Esophagus (tissue), 2 donors: ENCODE measurements around the gene VRK3. TPM values are rescaled to one million over a fixed set of nuclear protein-coding genes. Genes with fewer than 3 reads are reported as not detected.

Experiments
- H3K27ac ChIP-seq, 2 donors: one replicate each; pipeline ENCODE4 v1.5.1; 2013; ENCODE audit warnings: low read depth in 2 of 2, mild to moderate bottlenecking in 2 of 2, inconsistent platforms in 1 of 2, low read length in 1 of 2, moderate library complexity in 1 of 2
- H3K27me3 ChIP-seq, 2 donors: one replicate each; pipeline ENCODE4 v1.6.1; 2013; ENCODE audit warnings: low read length in 2 of 2, control low read depth in 1 of 2, mild to moderate bottlenecking in 1 of 2; ENCODE audit not compliant: insufficient read depth in 2 of 2, control insufficient read depth in 1 of 2
- H3K36me3 ChIP-seq, 2 donors: one replicate each; pipeline ENCODE4 v1.6.1; 2013; ENCODE audit warnings: low read length in 1 of 2; ENCODE audit not compliant: control insufficient read depth in 2 of 2, insufficient read depth in 2 of 2
- H3K4me1 ChIP-seq, 2 donors: one replicate each; pipeline ENCODE4 v1.6.1; 2013; ENCODE audit warnings: low read length in 1 of 2; ENCODE audit not compliant: control insufficient read depth in 2 of 2, insufficient read depth in 2 of 2
- H3K4me3 ChIP-seq, 2 donors: one replicate each; pipeline ENCODE4 v1.5.1; 2013; ENCODE audit warnings: low read length in 2 of 2, mild to moderate bottlenecking in 2 of 2, low read depth in 1 of 2, moderate library complexity in 1 of 2
- H3K9me3 ChIP-seq, 2 donors: one replicate each; pipeline ENCODE4 v1.6.1; 2013; ENCODE audit warnings: mild to moderate bottlenecking in 2 of 2, low read depth in 1 of 2, low read length in 1 of 2, moderate library complexity in 1 of 2; ENCODE audit not compliant: control insufficient read depth in 2 of 2, insufficient read depth in 1 of 2
- WGBS, 2 donors: extraction: QIAGEN DNeasy Blood & Tissue Kit; methylation state at CpG; one replicate each; pipeline ENCODE4 v1.1.7; 2013; 5-methylcytosine and 5-hydroxymethylcytosine counted together
- polyA plus RNA-seq, 2 donors: library from polyadenylated mRNA; stranded (reverse); fragments of 200-250 nt; gene quantifications; one replicate each; pipeline ENCODE4 v1.2.3, GENCODE V29; 2013
- donor health status: healthy with polysubstance abuse.
- donor health status: Bipolar disorder and iron deficiency.

Gene VRK3
- polyA plus RNA-seq, 2 donors: 12.5 to 14.1 TPM

- Histone ChIP-seq H3K27ac (no peak overlapping the region), H3K36me3 (peaks cover 14 to 25% of the 10 kb centered on the region in 2 donors), H3K27me3 (no peaks in the 10 kb centered on the region), H3K4me3 (no peak overlapping the region), H3K4me1 (no peaks in the 10 kb centered on the region), H3K9me3 (no peaks in the 10 kb centered on the region)
- 95 to 100% methylated on average over 1 of the region's 1 CpG for WGBS, 2 donors
Measured at GRCh38 chr19:50016225-50016807, 8.9 kb downstream of the VRK3 start.

DNA sequence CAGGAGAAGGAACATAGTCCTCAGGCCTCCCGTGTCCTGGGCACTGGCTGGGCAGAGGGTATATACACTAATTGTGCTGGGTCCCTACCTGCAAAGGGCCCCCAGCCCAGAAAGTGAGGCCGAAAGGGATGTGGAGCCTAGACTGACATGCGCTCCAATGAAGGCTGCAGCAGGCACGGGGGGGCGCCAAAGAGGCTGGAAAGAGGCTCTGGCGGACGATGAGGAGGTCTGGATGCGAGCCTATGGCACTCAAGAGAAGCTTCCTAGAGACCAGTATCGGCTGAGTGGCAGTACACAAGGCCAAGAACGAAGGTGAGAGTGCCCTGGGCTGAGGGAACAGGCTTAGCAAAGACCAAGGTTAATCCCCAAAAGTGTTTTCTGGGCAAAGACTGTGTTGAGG, 16.6 kb downstream of the VRK3 start:
- 65 to 66% methylated on average over 10 of the region's 10 CpGs for WGBS, 2 donors

DNA sequence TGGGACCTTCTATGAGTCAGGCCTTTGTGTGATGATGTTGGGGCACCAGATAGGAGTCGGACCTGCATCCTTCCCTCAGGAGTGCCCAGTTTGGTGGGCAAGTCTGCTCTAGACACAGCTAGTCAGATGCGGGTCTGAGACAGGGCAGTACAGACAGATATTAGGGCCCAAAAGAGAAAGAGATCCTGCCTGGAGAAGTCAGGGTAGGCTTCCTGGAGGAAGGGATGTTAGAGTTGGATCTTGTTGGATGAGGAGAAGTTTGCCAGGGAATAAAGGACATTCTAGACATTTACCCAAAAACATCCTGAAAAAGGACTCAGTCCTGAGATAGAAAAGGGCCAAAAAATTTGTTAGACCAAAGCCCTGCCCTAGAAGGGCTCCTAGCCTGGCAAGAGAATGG, 17.2 kb downstream of the VRK3 start:
- WGBS, 2 donors: 96 to 98% methylated on average over 2 of the region's 2 CpGs

More for the DNA sequence above, 16.6 kb downstream of the VRK3 start:
- Histone ChIP-seq H3K4me3 (no peak overlapping the region), H3K27ac (no peak overlapping the region), H3K36me3 (peaks cover 11 to 34% of the 10 kb centered on the region in 2 donors), H3K27me3 (no peaks in the 10 kb centered on the region), H3K4me1 (peaks cover 0 to 3% of the 10 kb centered on the region in 2 donors), H3K9me3 (no peaks in the 10 kb centered on the region)

DNA sequence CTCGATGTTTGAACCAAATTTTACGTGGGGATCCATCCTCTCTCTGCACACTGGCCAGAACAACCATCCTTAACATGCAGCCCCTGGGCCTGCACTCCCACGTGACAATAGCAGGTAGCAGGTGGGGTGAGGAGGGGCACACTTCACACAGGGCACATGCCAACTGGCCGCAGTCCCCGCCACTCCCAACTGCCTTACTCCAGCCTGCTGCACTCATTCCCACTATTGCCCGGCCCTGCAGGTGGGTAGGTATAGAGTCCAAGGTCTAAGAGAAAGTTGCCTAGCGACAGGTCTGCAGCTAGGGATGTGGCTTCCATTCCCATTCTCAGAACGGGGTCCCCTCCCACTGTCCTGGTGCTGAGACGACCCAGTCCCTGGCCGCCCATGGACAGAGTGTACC, 18.0 kb downstream of the VRK3 start:
- Histone ChIP-seq H3K27ac (no peak overlapping the region), H3K4me1 (peaks cover 0 to 3% of the 10 kb centered on the region in 2 donors), H3K4me3 (no peak overlapping the region), H3K9me3 (no peaks in the 10 kb centered on the region), H3K36me3 (peaks cover 17 to 41% of the 10 kb centered on the region in 2 donors), H3K27me3 (no peaks in the 10 kb centered on the region)
- WGBS, 2 donors: 92 to 95% methylated on average over 10 of the region's 10 CpGs

More for the DNA sequence above, 17.2 kb downstream of the VRK3 start:
- Histone ChIP-seq H3K36me3 (peaks cover 11 to 39% of the 10 kb centered on the region in 2 donors), H3K4me1 (peaks cover 0 to 3% of the 10 kb centered on the region in 2 donors), H3K27me3 (no peaks in the 10 kb centered on the region), H3K9me3 (no peaks in the 10 kb centered on the region), H3K27ac (no peak overlapping the region), H3K4me3 (no peak overlapping the region)

GRCh38 chr19:50005428-50005827, 19.7 kb downstream of the VRK3 start:
- WGBS, 2 donors: 91 to 93% methylated on average over 12 of the region's 12 CpGs
- Histone ChIP-seq H3K36me3 (peaks cover 28 to 53% of the 10 kb centered on the region in 2 donors), H3K27ac (no peak overlapping the region)

GRCh38 chr19:50003810-50004419, 21.3 kb downstream of the VRK3 start:
- Histone ChIP-seq H3K27ac (peak overlapping the region; percentile 31 to 47), H3K4me3 (no peak overlapping the region), H3K36me3 (peaks cover 32 to 66% of the 10 kb centered on the region in 2 donors), H3K9me3 (no peaks in the 10 kb centered on the region), H3K27me3 (no peaks in the 10 kb centered on the region), H3K4me1 (peaks cover 0 to 3% of the 10 kb centered on the region in 2 donors)
- WGBS, 2 donors: 65 to 69% methylated on average over 11 of the region's 11 CpGs

More at GRCh38 chr19:50005428-50005827, 19.7 kb downstream of the VRK3 start:
- Histone ChIP-seq H3K9me3 (no peaks in the 10 kb centered on the region), H3K27me3 (no peaks in the 10 kb centered on the region), H3K4me3 (no peak overlapping the region), H3K4me1 (peaks cover 0 to 3% of the 10 kb centered on the region in 2 donors)

DNA sequence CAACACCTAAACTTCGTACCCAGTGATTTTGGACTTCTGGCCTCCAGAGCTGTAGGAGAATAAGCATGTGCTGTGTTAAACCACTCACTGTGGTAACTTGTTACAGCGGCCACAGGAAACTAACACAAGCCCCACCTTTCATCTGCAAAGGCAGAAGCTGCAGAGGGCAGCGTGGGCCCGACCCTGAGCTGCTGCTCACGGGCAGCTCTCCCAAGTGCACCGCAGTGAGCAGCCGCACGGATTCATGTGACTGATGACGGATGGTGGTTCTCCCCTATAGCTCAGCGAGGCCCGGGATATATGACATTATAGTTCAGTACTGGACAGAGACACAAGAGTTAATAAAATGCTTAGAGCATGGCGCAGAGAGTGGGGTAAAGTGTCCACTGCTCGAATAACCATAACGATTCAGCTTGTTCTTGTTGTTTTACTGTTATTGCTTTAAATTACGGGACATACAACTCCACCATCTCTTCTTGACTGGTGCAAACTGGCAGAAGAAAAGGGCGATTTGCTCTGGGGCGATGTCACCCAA, 21.9 kb downstream of the VRK3 start:
- H3K4me1 ChIP-seq: peaks cover 0 to 3% of the 10 kb centered on the region in 2 donors
- H3K27ac ChIP-seq: peak overlapping the region in 1 of 2 donors; percentile 31
- H3K27me3 ChIP-seq: no peaks in the 10 kb centered on the region
- 85 to 91% methylated on average over 17 of the region's 17 CpGs for WGBS, 2 donors
- H3K9me3 ChIP-seq: no peaks in the 10 kb centered on the region
- H3K36me3 ChIP-seq: peaks cover 32 to 61% of the 10 kb centered on the region in 2 donors
- H3K4me3 ChIP-seq: no peak overlapping the region

DNA sequence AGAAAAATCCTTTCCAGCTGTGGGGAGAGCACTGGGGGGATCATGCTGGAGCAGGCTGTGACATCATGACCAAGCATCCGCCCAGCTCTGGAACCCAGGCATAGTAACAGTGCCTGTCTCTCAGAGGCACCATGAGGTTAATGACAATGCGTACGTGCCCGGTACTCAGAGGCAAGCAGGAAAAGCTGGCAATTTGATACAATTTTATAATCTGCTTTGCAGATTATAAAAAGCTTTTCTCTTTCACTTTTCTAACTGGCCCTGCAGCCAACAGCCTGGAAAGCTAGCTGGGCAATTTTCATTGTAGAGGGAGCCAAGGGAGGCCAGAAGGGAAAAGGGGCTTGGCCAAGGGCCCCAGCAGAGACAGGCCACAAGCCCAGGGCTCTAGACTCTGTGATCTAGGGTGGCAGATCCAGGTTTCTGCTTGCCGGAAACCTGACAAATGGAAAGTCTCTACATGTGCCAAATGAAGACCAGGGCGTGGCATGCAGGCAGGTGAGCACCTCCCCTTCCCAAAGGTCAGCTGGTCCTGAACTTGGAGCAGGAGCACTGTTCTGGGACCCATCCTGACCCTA, 22.7 kb downstream of the VRK3 start:
- H3K36me3 ChIP-seq: peaks cover 32 to 61% of the 10 kb centered on the region in 2 donors

GRCh38 chr19:50001775-50002174, 23.4 kb downstream of the VRK3 start:
- peaks cover 27 to 59% of the 10 kb centered on the region in 2 donors for H3K36me3 ChIP-seq
- no peaks in the 10 kb centered on the region for H3K9me3 ChIP-seq
- no peak overlapping the region for H3K4me3 ChIP-seq
- H3K4me1 ChIP-seq: peaks cover 0 to 3% of the 10 kb centered on the region in 2 donors
- no peak overlapping the region for H3K27ac ChIP-seq
- WGBS, 2 donors: 94% methylated on average over 8 of the region's 8 CpGs
- no peaks in the 10 kb centered on the region for H3K27me3 ChIP-seq

More for the DNA sequence above, 22.7 kb downstream of the VRK3 start:
- Histone ChIP-seq H3K4me1 (peaks cover 0 to 3% of the 10 kb centered on the region in 2 donors), H3K27ac (no peak overlapping the region), H3K4me3 (no peak overlapping the region), H3K9me3 (no peaks in the 10 kb centered on the region), H3K27me3 (no peaks in the 10 kb centered on the region)
- 79 to 86% methylated on average over 6 of the region's 6 CpGs for whole genome bisulfite sequencing, 2 donors
